NCI-H2107 treated with DMSO at 0.1 percent for 48 hours (cell line): ENCODE measurements around the gene MCM5.
"Not testable (repeated sequence)": the region's sequence is repeated elsewhere in the genome, so short reads cannot be mapped to it uniquely, and the experiment has no call there.

Experiments used
- DNase-seq: peaks from one replicate; lab custom pipeline; 2025; ENCODE audit not compliant: unreplicated experiment; lab: John Stamatoyannopoulos, UW

The MCM5 gene

DNA sequence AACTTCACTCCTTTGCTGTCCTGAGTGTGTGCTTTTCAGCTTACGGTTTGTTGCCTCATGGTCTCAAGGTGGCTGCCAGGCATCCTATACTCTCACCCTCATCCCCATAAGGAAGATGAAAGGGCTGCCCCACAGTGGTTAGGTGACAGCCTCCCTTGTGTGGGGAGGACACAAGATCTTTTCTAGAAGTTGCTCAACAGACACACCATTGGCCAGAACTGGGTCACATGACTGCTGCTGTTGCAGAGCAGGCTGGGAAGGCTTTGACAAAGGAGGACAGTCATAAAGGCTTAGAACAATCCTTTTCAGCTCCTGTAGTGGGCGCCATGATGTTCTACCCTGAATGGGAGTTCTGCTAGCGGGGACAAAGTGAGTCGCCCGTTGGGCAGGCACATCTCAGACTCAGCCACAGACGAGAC lies 71.0 kb downstream of the MCM5 start:
- no peak for DNase-seq

DNA sequence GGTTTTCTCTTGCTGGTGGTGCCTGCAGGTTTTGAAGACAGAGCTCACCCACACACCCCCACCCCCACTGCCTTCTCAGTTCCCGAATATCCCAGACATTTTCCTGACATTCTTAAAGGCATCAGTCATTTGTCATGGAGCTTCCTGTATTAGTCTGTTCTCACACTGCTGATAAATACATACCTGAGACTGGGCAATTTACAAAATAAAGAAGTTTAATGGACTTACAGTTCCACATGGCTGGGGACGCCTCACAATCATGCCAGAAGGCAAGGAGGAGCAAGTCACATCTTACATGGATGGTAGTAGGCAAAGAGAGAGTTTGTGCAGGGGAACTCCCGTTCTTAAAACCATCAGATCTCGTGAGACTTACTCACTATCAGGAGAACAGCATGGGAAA lies 71.6 kb downstream of the MCM5 start:
- not testable (repeated sequence) for DNase-seq

DNA sequence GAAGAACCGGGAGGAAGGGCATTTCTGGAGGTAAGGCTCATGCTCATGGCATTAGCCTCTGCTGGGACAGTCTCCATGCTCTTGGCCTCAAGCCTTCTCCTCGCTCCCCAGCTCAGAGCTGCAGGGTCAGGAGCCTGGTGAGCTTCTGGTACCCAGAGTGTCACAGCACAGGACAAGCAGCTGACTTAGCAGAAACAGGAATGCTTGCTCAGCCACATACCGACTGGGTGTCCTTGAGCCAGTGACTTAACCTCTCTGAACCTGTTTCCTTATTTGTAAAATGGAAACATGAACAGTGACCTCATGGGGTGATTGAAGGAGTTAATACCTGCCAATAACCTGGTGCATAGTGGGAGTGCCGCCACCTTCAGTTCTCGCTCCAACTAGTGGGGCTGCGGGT lies 72.5 kb downstream of the MCM5 start:
- no peak for DNase-seq

DNA sequence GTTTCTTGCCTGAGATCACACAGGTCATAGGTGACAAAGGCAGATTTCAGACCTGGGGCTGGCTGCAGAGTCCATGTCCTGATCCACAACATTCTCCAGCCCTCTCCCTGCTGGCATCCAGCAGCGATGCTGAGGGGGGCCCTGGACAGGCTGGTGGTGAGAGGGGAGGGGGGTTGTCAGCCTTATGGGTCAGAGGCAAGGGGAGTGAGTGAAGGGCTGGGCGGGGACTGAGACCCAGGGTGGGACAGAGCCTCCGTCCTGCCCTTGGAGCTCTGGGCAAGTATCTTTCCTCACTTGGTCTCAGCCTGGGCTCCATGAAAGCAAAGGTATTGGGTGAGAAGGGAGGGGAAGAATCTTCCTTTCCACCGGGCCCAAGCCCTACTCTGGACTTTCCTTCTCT lies 74.0 kb downstream of the MCM5 start:
- DNase-seq = no peak
